Endothelial cell of umbilical vein (primary cell): ENCODE data around the gene TNFRSF1A. TPM values are rescaled to one million over a fixed set of nuclear protein-coding genes. Genes with fewer than 3 reads are reported as not detected.

Experiments
- BruUV-seq: library from RNA; stranded (reverse); fragments of 400-500 nt; replicated peaks from 2 replicates; lab custom pipeline; 2021; lab: Mats Ljungman, UMichigan
- CTCF ChIA-PET: fragments of 300-600, 350-600 bp; sonication (Branson Sonifier 250); formaldehyde crosslinking; loops from one replicate; lab custom pipeline; 2021; ENCODE audit warnings: antibody characterized with exemption, inconsistent platforms; lab: Charles Lee
- POLR2A ChIA-PET: fragments of 300-600, 350-600 bp; sonication (Branson Sonifier 250); formaldehyde crosslinking; loops from one replicate; lab custom pipeline; 2021; ENCODE audit warnings: antibody characterized with exemption, inconsistent platforms; lab: Charles Lee
- DNase-seq: peaks from one replicate; pipeline ENCODE4 v3.0.0-alpha.2; 2011; ENCODE audit warnings: low read depth, low spot score
- FAIRE-seq: peaks from 2 replicates; lab custom pipeline; 2011; peaks lifted over from hg19 to GRCh38; lab: Jason Lieb, UNC
- H2AFZ ChIP-seq: 2 replicates; pipeline ENCODE4 v1.6.0; 2012; ENCODE audit warnings: low read depth, low read length, control low read depth, inconsistent platforms
- H3K27ac ChIP-seq: 2 replicates; pipeline ENCODE4 v1.5.1; 2011; ENCODE audit warnings: low read depth, mild to moderate bottlenecking, control low read depth, low read length, moderate library complexity; ENCODE audit not compliant: insufficient read depth
- H3K27me3 ChIP-seq, 2 experiments: 2 replicates each; pipeline versions ENCODE4 v1.6.0 to v1.6.1; 2011; ENCODE audit warnings: low read length in 2 of 2, mixed read lengths in 1 of 2; ENCODE audit not compliant: control insufficient read depth in 2 of 2, insufficient read depth in 2 of 2
- H3K36me3 ChIP-seq, 2 experiments: 2 replicates in 1 of 2; 3 replicates in 1 of 2; pipeline ENCODE4 v1.5.1; 2011; ENCODE audit warnings: low read length in 2 of 2, mild to moderate bottlenecking in 1 of 2, moderate library complexity in 1 of 2; ENCODE audit not compliant: control insufficient read depth in 2 of 2, insufficient read depth in 2 of 2; ENCODE audit errors: extremely low read depth in 1 of 2
- H3K4me1 ChIP-seq: 3 replicates; pipeline ENCODE4 v1.5.1; 2011; ENCODE audit warnings: mild to moderate bottlenecking, low read length; ENCODE audit not compliant: control insufficient read depth, insufficient read depth; ENCODE audit errors: extremely low read depth
- H3K4me2 ChIP-seq: 2 replicates; pipeline ENCODE4 v1.6.1; 2011; ENCODE audit warnings: low read length, control low read depth, mixed read lengths; ENCODE audit not compliant: insufficient read depth
- H3K4me3 ChIP-seq, 3 experiments: fragments of 200-600 bp in 1 of 3; sonication (generic), shearing (Covaris generic) in 1 of 3; replicated peaks in 1 of 3; 2 replicates each; pipeline ENCODE4 v1.5.1; 2011 to 2016; ENCODE audit warnings: control low read depth in 3 of 3, low read length in 3 of 3, mild to moderate bottlenecking in 2 of 3, inconsistent platforms in 1 of 3, low read depth in 1 of 3, moderate library complexity in 1 of 3; ENCODE audit not compliant: insufficient read depth in 1 of 3
- H3K79me2 ChIP-seq: 2 replicates; pipeline ENCODE4 v1.6.0; 2012; ENCODE audit warnings: low read length, inconsistent platforms; ENCODE audit not compliant: control insufficient read depth, insufficient read depth
- H3K9ac ChIP-seq: replicated peaks from 2 replicates; pipeline ENCODE3; 2011; ENCODE audit warnings: low read length, control low read depth; ENCODE audit not compliant: insufficient read depth; ENCODE audit errors: extremely low read depth
- H3K9me1 ChIP-seq: replicated peaks from 3 replicates; pipeline ENCODE4 v1.6.0; 2011; ENCODE audit warnings: mild to moderate bottlenecking, low read length; ENCODE audit not compliant: control insufficient read depth, insufficient read depth; ENCODE audit errors: extremely low read depth
- H3K9me3 ChIP-seq: replicated peaks from 2 replicates; pipeline ENCODE4 v1.5.1; 2012; ENCODE audit warnings: low read length, inconsistent platforms; ENCODE audit not compliant: control insufficient read depth, insufficient read depth
- H4K20me1 ChIP-seq: replicated peaks from 2 replicates; pipeline ENCODE3; 2011; ENCODE audit warnings: mild to moderate bottlenecking, low read length; ENCODE audit not compliant: control insufficient read depth, insufficient read depth; ENCODE audit errors: extremely low read depth
- CTCF ChIP-seq, 2 donors: IDR thresholded peaks; 1 replicate in 1 of 2; 2 replicates in 1 of 2; pipeline ENCODE4 v1.5.1; 2011; ENCODE audit warnings: low read length in 2 of 2, mild to moderate bottlenecking in 2 of 2, moderate library complexity in 2 of 2, control low read depth in 1 of 2, inconsistent platforms in 1 of 2, low read depth in 1 of 2; ENCODE audit not compliant: insufficient read depth in 1 of 2; ENCODE audit errors: extremely low read depth in 1 of 2
- EZH2 ChIP-seq: IDR thresholded peaks from 2 replicates; pipeline ENCODE4 v1.6.1; 2012; ENCODE audit warnings: borderline replicate concordance, low read depth, mild to moderate bottlenecking, moderate library complexity, low read length, inconsistent platforms; ENCODE audit not compliant: severe bottlenecking
- FOS ChIP-seq: IDR thresholded peaks from 2 replicates; pipeline ENCODE4 v1.6.1; 2011; ENCODE audit warnings: mild to moderate bottlenecking, low read length, moderate library complexity, borderline replicate concordance; ENCODE audit not compliant: insufficient read depth
- GATA2 ChIP-seq: IDR thresholded peaks from 2 replicates; pipeline ENCODE4 v1.7.0; 2011; ENCODE audit warnings: low read depth, mild to moderate bottlenecking, moderate library complexity, mixed read lengths, low read length; ENCODE audit not compliant: insufficient read length, insufficient read depth
- JUN ChIP-seq: IDR thresholded peaks from 2 replicates; pipeline ENCODE4 v1.6.1; 2011; ENCODE audit warnings: borderline replicate concordance, low read depth; ENCODE audit not compliant: insufficient read length, insufficient read depth
- MAX ChIP-seq: IDR thresholded peaks from 2 replicates; pipeline ENCODE4 v1.6.1; 2011; ENCODE audit not compliant: insufficient read depth, insufficient read length
- MYC ChIP-seq: IDR thresholded peaks from one replicate; pipeline ENCODE4 v1.6.1; 2011; ENCODE audit warnings: mild to moderate bottlenecking, low read depth, low read length
- POLR2A ChIP-seq: IDR thresholded peaks from 2 replicates; pipeline ENCODE4 v1.6.1; 2012; ENCODE audit warnings: low read depth, mild to moderate bottlenecking, control low read depth, low read length
- POLR2AphosphoS5 ChIP-seq: IDR thresholded peaks from 2 replicates; pipeline ENCODE4 v1.6.1; 2012; ENCODE audit warnings: low read depth, mild to moderate bottlenecking, control low read depth, low read length, moderate library complexity; ENCODE audit not compliant: insufficient read depth
- dilution Hi-C: fragments of 300-500 bp; cut with MboI; formaldehyde crosslinking; loops from one replicate; pipeline ENCODE4 v1.15.0; 2019; ENCODE audit warnings: low sequenced_read_pairs; ENCODE audit not compliant: extremely low pct_ligation_motif_present
- intact Hi-C: fragments of 100-400 bp; cut with micrococcal nuclease; formaldehyde crosslinking; loops from one replicate; pipeline ENCODE4 v1.10.0; 2022
- polyA plus RNA-seq, 4 experiments: library from polyadenylated mRNA; depleted of rRNA in 3 of 4; stranded (reverse) in 3 of 4; unstranded in 1 of 4; fragments of >200 nt; gene quantifications; 2 replicates each; pipeline versions ENCODE4 v1.2.1 to v1.2.3, GENCODE V29; 2011 to 2012; ENCODE audit warnings: missing spikeins in 1 of 4
- total RNA-seq: library from RNA; stranded (reverse); gene quantifications from 2 replicates; pipeline ENCODE4 v1.2.3, GENCODE V29; 2021

The TNFRSF1A gene
- total and polyA plus RNA-seq, 2 donors (not counting 3 experiments of a cell fraction or from before 2014, with no cell fraction given), result 86.5 to 98.2 TPM

GRCh38 chr12:6334940-6335450 lies 6.9 kb downstream of the TNFRSF1A start:
- H2AFZ ChIP-seq, result no peak overlapping the region
- H3K4me2 ChIP-seq, result peak overlapping the region; percentile 12
- peak overlapping the region; percentile 92 for H3K27ac ChIP-seq
- FAIRE-seq (no peak), DNase-seq (no peak)
- no peaks in the 10 kb centered on the region for H3K27me3 ChIP-seq
- no peaks in the 10 kb centered on the region for H3K9me3 ChIP-seq
- dilution Hi-C loops, result no loop called here
- H3K36me3 ChIP-seq, result peaks cover 22 to 32% of the 10 kb centered on the region in 2 experiments
- TF ChIP-seq CTCF (IDR thresholded peaks at IDR 0.05; ENCODE audit: extremely low read depth in 1 of 2, insufficient read depth in 1 of 2, low read depth in 1 of 2, low read length in 2 of 2) (no peak), FOS (no peak), MAX (no peak), POLR2AphosphoS5 (no peak), EZH2 (no peak), GATA2 (no peak), POLR2A (no peak), JUN (no peak), MYC (no peak)
- ChIA-PET CTCF (interaction anchor here (0.7 to 4.4 kb wide), 18 partner anchors 9 to 219 kb away, joined by 3 to 58 read pairs (median 14); partner anchors contain the start of genes LTBR and SCNN1A), POLR2A (interaction anchor here (0.8 to 1.8 kb wide), 3 partner anchors 11 to 205 kb away, joined by 3 to 10 read pairs (median 3); no protein-coding TSS in a partner anchor)
- H3K4me3 ChIP-seq, result no peak overlapping the region
- H3K9ac ChIP-seq, result peak overlapping the region; percentile 75
- H3K9me1 ChIP-seq, result no peaks in the 10 kb centered on the region
- BruUV-seq, result no TSS peak
- H3K4me1 ChIP-seq, result peaks cover 62% of the 10 kb centered on the region
- H3K79me2 ChIP-seq, result peaks cover 64% of the 10 kb centered on the region
- H4K20me1 ChIP-seq, result no peaks in the 10 kb centered on the region
- intact Hi-C loops, result loop anchor here (5.0 kb wide), 1 partner anchor 132 kb away; no protein-coding TSS in a partner anchor
